GM21786 (cell line): ENCODE measurements around the gene ARHGEF17.
"Not testable (repeated sequence)": the region's sequence is repeated elsewhere in the genome, so short reads cannot be mapped to it uniquely, and the experiment has no call there.

Experiments used
- ATAC-seq: cut with Tn5 transposase; IDR thresholded peaks from one replicate; pipeline ENCODE4 v1.9.1; 2021; ENCODE audit not compliant: unreplicated experiment

The ARHGEF17 gene

GRCh38 chr11:73273222-73273895 lies 34.7 kb upstream of the ARHGEF17 start:
- no peak for ATAC-seq

GRCh38 chr11:73274191-73274590 lies 33.9 kb upstream of the ARHGEF17 start:
- not testable (repeated sequence) for ATAC-seq

- no peak for ATAC-seq
Observed at GRCh38 chr11:73274722-73275380, 33.2 kb upstream of the ARHGEF17 start.

- ATAC-seq = no peak
Observed at GRCh38 chr11:73275381-73275750, 32.7 kb upstream of the ARHGEF17 start.

DNA sequence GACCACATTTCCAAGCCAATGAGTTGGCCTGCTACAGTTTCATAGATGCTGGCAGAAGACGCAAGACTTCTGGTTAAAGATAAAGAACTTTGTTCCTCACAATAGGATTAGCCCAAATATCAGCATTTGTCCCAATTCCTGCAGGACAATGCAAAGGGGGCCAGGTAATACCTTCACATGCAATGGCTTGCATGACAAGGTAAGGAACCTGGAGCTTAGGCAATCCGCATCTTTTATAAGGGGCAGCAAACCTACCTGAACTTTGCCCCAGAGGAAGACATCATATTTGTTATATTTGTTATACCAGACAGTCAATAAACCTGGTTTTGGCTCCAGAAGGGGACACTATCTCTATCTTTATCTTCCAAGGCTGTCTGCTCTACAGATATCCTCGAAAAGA lies 30.6 kb upstream of the ARHGEF17 start:
- ATAC-seq = no peak

- ATAC-seq = no peak
Observed at GRCh38 chr11:73280626-73281025, 27.4 kb upstream of the ARHGEF17 start.

DNA sequence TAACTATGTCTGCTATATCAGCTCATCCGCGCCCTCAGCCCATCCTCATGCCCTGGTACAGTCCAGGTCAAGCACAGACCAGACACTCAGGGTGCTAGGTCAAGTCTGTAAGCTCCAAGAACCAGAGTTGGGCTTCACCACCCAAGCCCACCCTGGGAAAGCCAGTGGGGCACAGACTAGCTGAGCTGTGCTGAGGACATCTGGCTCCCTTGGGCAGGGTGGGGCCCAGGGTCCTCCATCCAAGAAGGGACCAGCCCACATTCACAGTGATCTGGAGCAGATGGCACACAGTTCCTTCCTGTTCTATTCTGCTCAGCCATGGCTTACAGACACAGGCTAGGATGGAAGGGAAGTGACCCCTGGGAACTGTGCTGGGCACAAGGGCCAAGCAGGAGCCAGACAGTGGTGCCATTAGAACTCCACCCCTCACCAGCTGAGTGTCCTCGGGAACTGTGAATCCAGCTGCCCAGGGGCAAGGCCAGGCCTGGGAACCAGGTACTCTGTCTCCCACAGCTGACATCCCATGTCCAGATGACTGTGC lies 26.8 kb upstream of the ARHGEF17 start:
- no peak for ATAC-seq

- no peak for ATAC-seq
Observed at GRCh38 chr11:73281796-73282660, 26.0 kb upstream of the ARHGEF17 start.

GRCh38 chr11:73283276-73284000 lies 24.6 kb upstream of the ARHGEF17 start:
- ATAC-seq = no peak

GRCh38 chr11:73284106-73284505 lies 24.0 kb upstream of the ARHGEF17 start:
- ATAC-seq = no peak

- no peak for ATAC-seq
Observed at GRCh38 chr11:73285721-73286120, 22.4 kb upstream of the ARHGEF17 start.

GRCh38 chr11:73286240-73286810 lies 21.8 kb upstream of the ARHGEF17 start:
- no peak for ATAC-seq

DNA sequence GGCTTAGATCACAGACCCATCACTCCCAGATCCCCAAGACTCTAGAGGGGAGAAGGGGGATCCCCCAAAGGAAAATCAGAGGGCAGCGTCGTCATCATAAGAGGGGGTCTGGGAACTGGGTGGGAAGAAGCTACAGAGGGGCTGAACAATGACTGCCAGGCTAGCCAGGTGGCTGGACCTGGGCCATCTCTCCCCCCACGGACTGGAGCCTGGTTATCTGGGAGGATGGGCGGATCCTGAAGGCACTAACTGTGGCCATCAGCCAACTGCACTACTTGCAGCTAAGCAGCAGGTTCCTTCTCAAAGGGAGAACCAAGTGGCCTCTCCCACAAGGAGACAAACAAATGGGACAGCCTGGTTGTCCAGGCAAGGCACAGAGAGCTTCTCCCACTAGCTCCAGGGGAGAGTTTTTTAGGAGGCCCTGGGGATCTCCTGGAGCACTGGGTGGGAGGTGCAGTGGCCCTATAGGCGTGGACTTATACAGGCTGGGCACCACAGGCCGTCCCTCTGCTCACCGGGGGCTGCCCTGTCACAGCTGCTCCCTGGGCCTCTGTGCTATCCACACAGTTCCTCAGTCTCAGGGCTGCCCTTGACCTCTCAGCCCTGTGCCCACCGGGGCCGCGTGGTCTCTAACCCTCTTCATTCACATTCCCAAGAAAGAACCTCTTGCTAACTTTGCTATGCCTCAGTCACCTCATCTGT lies 20.5 kb upstream of the ARHGEF17 start:
- no peak for ATAC-seq

GRCh38 chr11:73288192-73288872 lies 19.7 kb upstream of the ARHGEF17 start:
- ATAC-seq = no peak

DNA sequence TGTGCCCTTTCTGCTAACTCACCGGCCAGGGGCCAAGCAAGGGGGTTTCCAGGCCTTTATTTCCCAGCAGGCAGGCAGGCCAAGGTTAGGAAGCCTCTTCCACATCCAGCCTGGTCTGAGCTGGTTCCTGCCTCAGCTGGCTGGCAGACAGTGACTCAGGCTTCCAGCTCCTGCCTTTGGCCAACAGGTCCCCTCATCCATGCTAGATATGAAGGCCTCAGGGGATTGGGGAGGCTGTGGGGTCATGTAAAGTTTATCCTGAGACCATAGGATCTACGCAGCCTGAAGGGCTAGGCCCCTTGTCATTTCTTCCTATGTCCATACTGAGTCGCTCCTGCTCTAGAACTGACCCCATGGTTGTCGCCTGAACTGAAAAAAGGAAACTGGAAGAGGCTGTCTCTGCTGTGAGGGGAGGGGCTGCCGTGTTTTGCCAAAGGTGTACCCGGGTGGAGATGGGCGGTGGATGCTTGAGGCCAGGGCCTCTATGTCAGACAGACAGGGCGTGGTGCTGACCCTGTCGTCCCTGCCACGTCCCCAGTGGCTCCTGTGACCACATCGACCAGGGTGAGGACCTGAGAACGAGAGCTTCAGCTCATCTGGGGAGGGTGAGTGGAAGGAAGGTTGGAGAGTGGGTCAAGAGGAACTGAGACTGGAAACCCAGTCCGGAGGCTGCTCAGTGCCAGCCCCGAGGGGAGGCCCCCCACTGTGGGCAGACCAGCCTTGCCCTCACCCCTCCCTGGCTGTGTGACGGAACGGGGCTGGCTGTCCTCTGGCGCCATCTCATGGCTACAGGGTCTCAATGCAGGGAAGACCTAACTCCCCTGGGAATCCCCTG lies 19.0 kb upstream of the ARHGEF17 start:
- ATAC-seq = peak; percentile 85

DNA sequence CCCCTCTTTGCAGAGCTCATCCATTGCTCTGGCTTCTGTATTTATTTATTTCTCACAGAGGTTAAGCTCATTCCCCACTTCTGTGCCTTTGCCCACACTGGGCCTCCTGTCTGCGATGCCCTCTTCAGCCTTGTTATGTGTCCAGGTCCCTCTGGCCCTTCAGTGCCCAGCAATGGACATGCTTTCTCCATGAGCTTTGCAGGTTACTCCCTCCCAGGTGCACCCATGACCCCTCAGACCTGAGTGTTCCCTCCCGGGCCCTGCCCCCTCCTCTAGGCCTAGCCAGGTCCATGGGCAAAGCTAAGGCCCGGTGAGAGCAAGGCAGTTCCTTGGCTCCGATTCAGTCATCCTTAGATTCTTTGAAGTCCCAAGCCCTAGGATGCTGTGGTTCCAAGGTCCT lies 17.5 kb upstream of the ARHGEF17 start:
- ATAC-seq = no peak

GRCh38 chr11:73291196-73291595 lies 16.9 kb upstream of the ARHGEF17 start:
- ATAC-seq = no peak

- ATAC-seq = no peak
Observed at GRCh38 chr11:73291781-73292524, 16.1 kb upstream of the ARHGEF17 start.
